AG04450 (cell line): ENCODE measurements around the gene LMBRD1. TPM values are rescaled to one million over a fixed set of nuclear protein-coding genes. Genes with fewer than 3 reads are reported as not detected.

Experiments used
- CTCF ChIA-PET: fragments of 300-600, 350-600 bp; formaldehyde crosslinking; extraction: SDS; loops from one replicate; lab custom pipeline; 2022; ENCODE audit warnings: antibody characterized with exemption, inconsistent platforms; lab: Charles Lee
- POLR2A ChIA-PET: fragments of 350-600 bp; formaldehyde crosslinking; extraction: SDS; loops from one replicate; lab custom pipeline; 2021; ENCODE audit warnings: antibody characterized with exemption, inconsistent platforms; lab: Yijun Ruan, JAX
- DNase-seq: peaks from one replicate; pipeline ENCODE4 v3.0.0-alpha.2; 2011; ENCODE audit warnings: low read depth, low spot score
- H3K27ac ChIP-seq: one replicate; pipeline ENCODE4 v1.5.1; 2012; ENCODE audit warnings: low read depth, low read length, control low read depth
- H3K27me3 ChIP-seq: one replicate; pipeline ENCODE4 v1.6.0; 2012; ENCODE audit warnings: low read length; ENCODE audit not compliant: control insufficient read depth, insufficient read depth
- H3K4me3 ChIP-seq: 2 replicates; pipeline ENCODE4 v1.5.1; 2011; ENCODE audit warnings: mild to moderate bottlenecking, low read depth, low read length, control low read depth
- H3K9me3 ChIP-seq: 2 replicates; pipeline ENCODE4 v1.5.1; 2012; ENCODE audit warnings: low read length; ENCODE audit not compliant: control insufficient read depth, insufficient read depth
- polyA plus RNA-seq: library from polyadenylated mRNA; depleted of rRNA; stranded (reverse); fragments of >200 nt; gene quantifications from 2 replicates; pipeline ENCODE4 v1.2.3, GENCODE V29; 2011
- TF ChIP-seq, protein P1 (sequence below): IDR thresholded peaks from 2 replicates; pipeline ENCODE4 v1.5.1; 2011; ENCODE audit warnings: low read depth, low read length, control low read depth, inconsistent platforms

Gene LMBRD1
- polyA plus RNA-seq, 1 experiment: 27.3 TPM

DNA sequence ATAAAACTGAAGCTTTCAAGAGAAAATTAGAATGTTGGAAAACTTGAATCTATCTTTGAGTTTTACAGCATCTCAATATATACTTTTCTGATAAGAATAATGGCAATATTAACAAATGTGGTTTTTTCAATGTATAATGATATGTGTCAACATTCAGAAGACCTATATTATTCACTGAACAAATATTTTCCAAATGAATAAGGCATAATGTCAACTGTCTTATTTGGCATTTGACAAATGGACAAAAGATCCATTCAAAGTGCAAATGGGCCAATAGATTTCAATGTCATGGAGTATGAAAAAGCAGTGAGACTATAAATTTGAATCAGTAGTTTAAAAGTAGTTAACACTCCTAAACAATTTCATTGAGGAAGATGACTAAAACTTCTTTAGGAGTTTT lies 20.9 kb downstream of the LMBRD1 start:
- no peaks in the 10 kb centered on the region for H3K9me3 ChIP-seq
- POLR2A ChIA-PET: no interaction called here
- DNase-seq: no peak
- CTCF ChIA-PET: interaction anchor here (1.1 kb wide), 1 partner anchor 21 kb away, joined by 4 read pairs; the partner anchor contains the start of gene LMBRD1
- H3K27ac ChIP-seq: no peak overlapping the region
- H3K27me3 ChIP-seq: no peaks in the 10 kb centered on the region
- TF ChIP-seq, protein P1, sequence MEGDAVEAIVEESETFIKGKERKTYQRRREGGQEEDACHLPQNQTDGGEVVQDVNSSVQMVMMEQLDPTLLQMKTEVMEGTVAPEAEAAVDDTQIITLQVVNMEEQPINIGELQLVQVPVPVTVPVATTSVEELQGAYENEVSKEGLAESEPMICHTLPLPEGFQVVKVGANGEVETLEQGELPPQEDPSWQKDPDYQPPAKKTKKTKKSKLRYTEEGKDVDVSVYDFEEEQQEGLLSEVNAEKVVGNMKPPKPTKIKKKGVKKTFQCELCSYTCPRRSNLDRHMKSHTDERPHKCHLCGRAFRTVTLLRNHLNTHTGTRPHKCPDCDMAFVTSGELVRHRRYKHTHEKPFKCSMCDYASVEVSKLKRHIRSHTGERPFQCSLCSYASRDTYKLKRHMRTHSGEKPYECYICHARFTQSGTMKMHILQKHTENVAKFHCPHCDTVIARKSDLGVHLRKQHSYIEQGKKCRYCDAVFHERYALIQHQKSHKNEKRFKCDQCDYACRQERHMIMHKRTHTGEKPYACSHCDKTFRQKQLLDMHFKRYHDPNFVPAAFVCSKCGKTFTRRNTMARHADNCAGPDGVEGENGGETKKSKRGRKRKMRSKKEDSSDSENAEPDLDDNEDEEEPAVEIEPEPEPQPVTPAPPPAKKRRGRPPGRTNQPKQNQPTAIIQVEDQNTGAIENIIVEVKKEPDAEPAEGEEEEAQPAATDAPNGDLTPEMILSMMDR: no peak
- H3K4me3 ChIP-seq: no peak overlapping the region

DNA sequence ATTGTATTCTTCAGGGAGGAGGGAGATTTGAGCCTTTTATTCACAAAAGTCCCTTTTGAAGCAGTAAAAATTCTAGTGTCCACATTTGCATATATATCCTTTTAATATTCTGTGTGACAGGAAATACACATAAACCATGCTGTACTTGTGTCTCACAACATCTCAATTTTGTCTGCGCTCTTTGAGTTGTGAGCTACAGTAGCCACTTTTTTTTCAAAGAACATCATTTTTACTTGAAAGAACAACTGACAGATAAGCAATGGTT lies 21.3 kb downstream of the LMBRD1 start:
- Histone ChIP-seq H3K27ac (no peak overlapping the region), H3K9me3 (no peaks in the 10 kb centered on the region), H3K27me3 (no peaks in the 10 kb centered on the region), H3K4me3 (no peak overlapping the region)
- ChIA-PET CTCF (interaction anchor here (1.1 kb wide), 1 partner anchor 21 kb away, joined by 4 read pairs; the partner anchor contains the start of gene LMBRD1), POLR2A (no interaction called here)
- DNase-seq: no peak
- TF ChIP-seq, protein P1: no peak

DNA sequence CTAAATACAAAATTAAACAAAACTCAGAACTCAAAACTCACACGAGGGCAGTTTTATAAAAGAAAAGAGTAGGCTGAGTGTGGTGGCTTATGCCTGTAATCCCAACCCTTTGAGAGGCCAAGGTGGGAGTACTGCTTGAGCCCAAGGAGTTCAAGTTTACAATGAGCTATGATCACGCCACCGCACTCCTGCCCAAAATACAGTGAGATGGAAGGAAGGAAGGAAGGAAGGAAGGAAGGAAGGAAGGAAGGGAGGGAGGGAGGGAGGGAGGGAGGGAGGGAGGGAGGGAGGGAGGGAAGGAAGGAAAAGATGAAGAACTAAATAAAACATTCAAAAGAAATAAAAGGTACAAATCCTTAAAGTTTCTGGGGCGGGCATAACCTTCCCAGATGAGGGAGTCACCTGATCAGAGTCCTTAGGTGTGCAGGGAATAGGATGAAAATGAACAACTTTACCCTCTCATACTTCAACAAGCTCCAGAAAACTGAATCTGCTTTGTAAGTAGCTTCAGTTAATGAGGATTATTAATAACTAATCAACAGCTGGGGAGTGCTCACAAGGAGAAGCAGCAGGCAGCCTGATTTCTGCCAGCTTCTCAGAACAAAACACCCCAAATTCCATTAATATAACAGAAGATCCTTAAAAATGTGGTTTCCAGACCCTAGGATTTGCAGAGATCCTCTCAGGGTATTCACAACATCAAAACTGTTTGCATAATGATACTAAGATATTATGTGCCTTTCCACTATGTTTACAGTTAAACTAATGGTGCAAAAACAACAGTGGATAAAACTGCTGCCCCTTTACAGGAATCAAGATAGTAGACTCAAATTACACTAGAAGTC lies 21.8 kb downstream of the LMBRD1 start:
- no peaks in the 10 kb centered on the region for H3K27me3 ChIP-seq
- no peak for DNase-seq
- TF ChIP-seq, protein P1: no peak
- ChIA-PET POLR2A (no interaction called here), CTCF (interaction anchor here (1.1 kb wide), 1 partner anchor 22 kb away, joined by 4 read pairs; the partner anchor contains the start of gene LMBRD1)
- H3K27ac ChIP-seq: no peak overlapping the region
- no peaks in the 10 kb centered on the region for H3K9me3 ChIP-seq
- H3K4me3 ChIP-seq: no peak overlapping the region

DNA sequence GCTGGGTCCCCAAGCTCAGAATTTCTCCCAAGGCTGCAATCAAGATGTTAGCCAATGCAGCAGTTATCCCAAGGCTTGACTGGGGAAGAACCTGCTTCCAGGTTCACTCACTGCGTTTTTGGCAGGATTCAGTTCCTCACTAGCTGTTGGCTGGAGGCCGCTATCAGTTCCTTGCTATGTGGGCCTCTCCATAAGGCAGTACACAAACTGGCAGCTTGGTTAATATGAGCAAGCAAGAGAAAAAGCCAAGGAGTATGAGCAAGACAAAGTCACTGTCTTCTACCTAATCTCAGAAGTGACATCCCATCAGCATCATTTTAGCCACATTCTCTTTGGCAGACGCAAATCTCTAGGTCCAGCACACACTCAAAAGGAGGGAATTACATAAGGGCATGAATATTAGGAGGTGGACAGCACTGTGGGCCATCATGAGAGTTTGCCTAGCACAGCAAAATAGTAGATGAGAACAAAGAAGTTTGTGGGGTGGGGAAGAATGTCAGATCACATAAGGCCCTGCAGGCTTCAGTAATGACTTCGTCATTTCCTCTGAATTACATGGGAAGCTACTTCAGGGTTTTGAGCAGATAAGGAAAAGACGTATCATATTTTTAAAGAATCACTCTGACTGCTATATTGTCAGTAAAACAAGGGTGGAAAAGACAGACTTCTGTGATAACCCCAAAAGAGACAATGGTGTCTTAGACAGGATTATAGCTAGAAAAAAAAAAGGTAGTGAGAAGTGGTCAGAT lies 25.5 kb downstream of the LMBRD1 start:
- CTCF ChIA-PET: interaction anchor here (2.8 kb wide), 1 partner anchor 10 kb away, joined by 12 read pairs; no protein-coding TSS in a partner anchor

More for the DNA sequence above, 25.5 kb downstream of the LMBRD1 start:
- TF ChIP-seq, protein P1: no peak
- H3K27me3 ChIP-seq: no peaks in the 10 kb centered on the region
- DNase-seq: no peak
- no peak overlapping the region for H3K4me3 ChIP-seq
- H3K9me3 ChIP-seq: no peaks in the 10 kb centered on the region
- H3K27ac ChIP-seq: no peak overlapping the region
- POLR2A ChIA-PET: interaction anchor here (0.6 kb wide), 1 partner anchor 36 kb away, joined by 4 read pairs; no protein-coding TSS in a partner anchor
